Erythroblast (primary cell): ENCODE data around the gene ING2.

Source experiments
- GATA1 ChIP-seq: IDR thresholded peaks from 2 replicates; pipeline ENCODE4 v1.6.1; 2011; ENCODE audit warnings: low read depth, mild to moderate bottlenecking, control low read depth, low read length, moderate library complexity
- POLR2A ChIP-seq: IDR thresholded peaks from 2 replicates; pipeline ENCODE4 v1.6.1; 2011; ENCODE audit warnings: mild to moderate bottlenecking, low read length

DNA sequence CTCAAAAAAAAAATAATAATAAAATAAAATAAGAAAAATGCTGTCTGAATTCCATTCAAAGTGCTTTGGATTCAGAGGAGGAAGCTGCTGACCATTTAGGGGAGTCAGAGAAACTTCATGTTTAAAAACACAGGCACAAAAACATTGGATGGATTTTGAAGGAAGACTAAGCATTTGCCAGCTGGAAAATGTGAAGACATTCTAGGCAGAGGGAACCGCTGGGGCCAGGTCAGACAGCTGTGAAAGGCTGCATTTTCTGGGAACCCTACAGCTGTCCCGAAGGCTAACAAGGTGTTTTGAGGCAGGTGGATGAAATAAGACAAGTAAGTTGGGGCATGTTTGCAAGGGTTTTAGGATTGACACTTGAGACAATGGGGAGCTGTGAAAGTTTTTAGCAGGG is 38.6 kb downstream of the ING2 start:
- TF ChIP-seq POLR2A (no peak), GATA1 (no peak)
